Loucy (cell line): Measurements from ENCODE around the gene FOXN4.

Experiments used
- CTCF ChIP-seq: fragments of 200-600 bp; sonication (generic); conservative IDR thresholded peaks from 2 replicates; pipeline ENCODE4 v1.5.1; 2014; ENCODE audit warnings: mild to moderate bottlenecking, antibody characterized with exemption, low read length
- EZH2phosphoT487 ChIP-seq: fragments of 200-600 bp; IDR thresholded peaks from 2 replicates; pipeline ENCODE4 v1.6.1; 2018; ENCODE audit warnings: antibody characterized with exemption, mild to moderate bottlenecking, moderate library complexity, borderline replicate concordance

- TF ChIP-seq CTCF, result no peak
- TF ChIP-seq EZH2phosphoT487, result no peak
These were observed 50.2 kb downstream of the FOXN4 start for GRCh38 chr12:109258607-109259544.
